HG03175 (cell line): ENCODE data around the gene EPM2AIP1.
"Not testable (repeated sequence)": the region's sequence is repeated elsewhere in the genome, so short reads cannot be mapped to it uniquely, and the experiment has no call there.

Source experiments
- ATAC-seq: cut with Tn5 transposase; IDR thresholded peaks from one replicate; pipeline ENCODE4 v1.9.1; 2021; ENCODE audit warnings: mild to moderate bottlenecking, moderate library complexity; ENCODE audit not compliant: unreplicated experiment

The EPM2AIP1 gene

GRCh38 chr3:36992806-36993325 lies at the start of gene EPM2AIP1:
TSS of gene EPM2AIP1 (minus strand) at chr3:36993131. CDS start at chr3:36993077, 54 bp downstream.
- ATAC-seq = peak; percentile 86

- not testable (repeated sequence) for ATAC-seq
Observed at GRCh38 chr3:37042712-37043111, 49.8 kb upstream of the EPM2AIP1 start.

- ATAC-seq = no peak
Observed at GRCh38 chr3:37041546-37042195, 48.7 kb upstream of the EPM2AIP1 start.

- no peak for ATAC-seq
Observed at GRCh38 chr3:37040231-37040630, 47.3 kb upstream of the EPM2AIP1 start.

- no peak for ATAC-seq
Observed at GRCh38 chr3:37039161-37039846, 46.4 kb upstream of the EPM2AIP1 start.

GRCh38 chr3:37037352-37037751 lies 44.4 kb upstream of the EPM2AIP1 start:
- ATAC-seq = no peak

GRCh38 chr3:37032961-37033360 lies 40.0 kb upstream of the EPM2AIP1 start:
- no peak for ATAC-seq

GRCh38 chr3:37031096-37031682 lies 38.3 kb upstream of the EPM2AIP1 start:
- ATAC-seq = no peak

GRCh38 chr3:37030588-37030987 lies 37.7 kb upstream of the EPM2AIP1 start:
- no peak for ATAC-seq

- ATAC-seq = no peak
Observed at GRCh38 chr3:37029516-37030163, 36.7 kb upstream of the EPM2AIP1 start.

- ATAC-seq = no peak
Observed at GRCh38 chr3:37029111-37029510, 36.2 kb upstream of the EPM2AIP1 start.

GRCh38 chr3:37028329-37028728 lies 35.4 kb upstream of the EPM2AIP1 start:
- no peak for ATAC-seq

GRCh38 chr3:37026851-37027250 lies 33.9 kb upstream of the EPM2AIP1 start:
- ATAC-seq = no peak

- ATAC-seq = no peak
Observed at GRCh38 chr3:37025561-37026335, 32.8 kb upstream of the EPM2AIP1 start.

GRCh38 chr3:37024820-37025405 lies 32.0 kb upstream of the EPM2AIP1 start:
- no peak for ATAC-seq

GRCh38 chr3:37024092-37024491 lies 31.2 kb upstream of the EPM2AIP1 start:
- ATAC-seq = no peak

GRCh38 chr3:37017683-37018082 lies 24.8 kb upstream of the EPM2AIP1 start:
- ATAC-seq = no peak

- ATAC-seq = no peak
Observed at GRCh38 chr3:37016903-37017302, 24.0 kb upstream of the EPM2AIP1 start.

- ATAC-seq = no peak
Observed at GRCh38 chr3:37015642-37016041, 22.7 kb upstream of the EPM2AIP1 start.

GRCh38 chr3:37014620-37015019 lies 21.7 kb upstream of the EPM2AIP1 start:
- no peak for ATAC-seq
